Measurements from ENCODE around the gene KLK14. TPM values are rescaled to one million over a fixed set of nuclear protein-coding genes. Genes with fewer than 3 reads are reported as not detected.

The KLK14 gene
- total RNA-seq, 1 donor from 2014 or later, result 0.26 TPM

DNA sequence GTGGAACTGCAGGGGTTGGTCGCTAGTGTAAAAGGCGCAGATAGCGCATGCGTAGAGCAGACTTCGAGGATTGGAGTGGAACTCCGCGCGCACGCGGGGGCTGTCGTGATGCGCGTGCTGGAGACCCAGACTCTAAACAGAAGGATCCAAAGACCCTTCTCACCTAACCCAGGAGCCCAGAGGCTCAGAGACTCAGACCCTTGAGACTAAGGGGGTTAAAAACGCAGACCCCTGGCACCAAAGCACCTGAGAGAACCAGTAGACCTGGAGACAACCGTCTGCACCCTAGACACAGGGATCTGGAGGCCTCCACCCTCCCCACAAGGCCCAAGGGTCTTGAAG lies 26.1 kb upstream of the KLK14 start:
- DNase-seq (ENCODE audit: low read depth, low spot score), result no peak
- Mint-ChIP-seq H3K4me3 (peak overlapping the region; percentile 95), H3K9me3 (no peaks in the 10 kb centered on the region), H3K27ac (ENCODE audit: unreplicated experiment) (peak overlapping the region; percentile 95), H3K4me1 (peaks cover 16% of the 10 kb centered on the region), H3K36me3 (ENCODE audit: low read depth) (no peaks in the 10 kb centered on the region), H3K27me3 (ENCODE audit: low read depth) (peaks cover 10% of the 10 kb centered on the region)
- TF ChIP-seq, protein P1, sequence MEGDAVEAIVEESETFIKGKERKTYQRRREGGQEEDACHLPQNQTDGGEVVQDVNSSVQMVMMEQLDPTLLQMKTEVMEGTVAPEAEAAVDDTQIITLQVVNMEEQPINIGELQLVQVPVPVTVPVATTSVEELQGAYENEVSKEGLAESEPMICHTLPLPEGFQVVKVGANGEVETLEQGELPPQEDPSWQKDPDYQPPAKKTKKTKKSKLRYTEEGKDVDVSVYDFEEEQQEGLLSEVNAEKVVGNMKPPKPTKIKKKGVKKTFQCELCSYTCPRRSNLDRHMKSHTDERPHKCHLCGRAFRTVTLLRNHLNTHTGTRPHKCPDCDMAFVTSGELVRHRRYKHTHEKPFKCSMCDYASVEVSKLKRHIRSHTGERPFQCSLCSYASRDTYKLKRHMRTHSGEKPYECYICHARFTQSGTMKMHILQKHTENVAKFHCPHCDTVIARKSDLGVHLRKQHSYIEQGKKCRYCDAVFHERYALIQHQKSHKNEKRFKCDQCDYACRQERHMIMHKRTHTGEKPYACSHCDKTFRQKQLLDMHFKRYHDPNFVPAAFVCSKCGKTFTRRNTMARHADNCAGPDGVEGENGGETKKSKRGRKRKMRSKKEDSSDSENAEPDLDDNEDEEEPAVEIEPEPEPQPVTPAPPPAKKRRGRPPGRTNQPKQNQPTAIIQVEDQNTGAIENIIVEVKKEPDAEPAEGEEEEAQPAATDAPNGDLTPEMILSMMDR (conservative IDR thresholded peaks at IDR 0.05), result no peak

DNA sequence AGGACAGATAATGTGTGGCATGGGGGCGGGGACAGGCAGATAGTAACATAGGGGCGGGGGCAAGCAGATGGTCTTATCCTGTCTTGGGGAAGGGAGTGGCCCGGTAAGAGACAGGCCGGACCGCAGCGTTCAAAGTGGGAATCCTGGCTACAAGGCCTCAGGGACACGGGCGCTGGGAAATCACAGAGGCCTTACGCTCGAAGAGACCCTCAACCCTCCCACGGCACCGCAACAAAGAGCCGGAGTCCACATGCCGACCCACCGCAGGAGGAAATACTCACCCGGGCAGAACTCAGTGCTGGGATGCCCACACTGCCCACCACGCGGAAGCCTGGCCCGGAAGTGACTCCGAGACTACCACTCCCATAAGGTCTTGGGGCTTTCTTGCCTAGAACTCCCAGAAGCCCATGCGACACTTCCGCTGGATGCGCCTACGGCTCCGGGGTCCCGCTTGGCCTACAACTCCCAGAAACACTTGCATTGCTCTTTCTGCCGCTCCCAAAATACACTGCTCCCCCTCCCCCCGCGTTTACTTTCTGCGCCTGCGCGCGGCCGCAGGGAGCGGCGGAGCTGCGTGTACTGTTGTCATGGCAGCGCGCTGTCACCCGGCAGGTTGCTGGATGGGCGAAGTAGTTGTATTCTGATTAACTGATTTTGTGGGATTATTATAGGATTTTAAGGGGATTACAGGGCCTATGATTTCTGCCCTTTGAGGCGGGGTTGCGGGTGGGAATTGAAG lies 25.5 kb upstream of the KLK14 start, which contains the start of gene CTU1:
CTU1 (minus strand) TSS at position 344 of the 739 bp plus-strand sequence. CDS start 3,840 bp downstream, outside the sequence.
- no peaks in the 10 kb centered on the region for H3K36me3 Mint-ChIP-seq (ENCODE audit: low read depth)
- peak within 1 kb of the TSS; percentile 95 for H3K4me3 Mint-ChIP-seq
- H3K27me3 Mint-ChIP-seq (ENCODE audit: low read depth), result peaks cover 10% of the 10 kb centered on the region
- DNase-seq (ENCODE audit: low read depth, low spot score), result peak; percentile 96
- H3K9me3 Mint-ChIP-seq, result no peaks in the 10 kb centered on the region
- TF ChIP-seq, protein P1 (conservative IDR thresholded peaks at IDR 0.05), result peak; percentile 28
- peak within 1 kb of the TSS; percentile 98 for H3K27ac Mint-ChIP-seq (ENCODE audit: unreplicated experiment)
- H3K4me1 Mint-ChIP-seq, result peaks cover 16% of the 10 kb centered on the region

DNA sequence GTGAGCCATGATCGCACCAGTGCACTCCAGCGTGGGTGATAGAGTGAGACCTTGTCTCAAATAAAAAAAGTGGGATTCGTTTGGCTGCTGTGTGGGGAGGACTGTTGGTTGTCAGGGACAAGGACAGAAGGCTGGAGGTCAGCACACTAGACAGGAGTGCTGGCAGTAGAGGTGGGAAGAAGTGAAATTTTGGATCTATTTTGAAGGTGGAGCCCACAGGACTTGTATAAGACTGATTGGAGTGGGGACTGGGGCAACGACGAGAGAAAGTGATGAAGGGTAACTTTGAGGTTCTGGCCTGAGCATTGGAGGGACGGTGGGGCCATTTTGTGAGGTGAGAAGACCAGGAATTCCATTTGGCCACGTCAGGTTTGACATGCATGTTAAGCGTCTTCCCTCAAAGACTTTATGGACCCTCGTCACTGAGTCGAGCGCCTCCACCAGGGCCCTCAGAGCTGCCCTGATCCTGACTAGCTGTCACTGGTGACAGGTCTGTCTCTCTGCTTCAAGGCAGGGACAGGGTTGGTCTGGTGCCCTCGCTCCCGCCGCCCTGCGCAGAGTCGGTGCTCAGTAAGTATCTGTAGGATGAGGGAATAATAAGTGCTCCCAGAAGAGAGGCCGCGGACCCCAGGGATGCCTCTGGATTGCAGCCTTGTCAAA lies 24.8 kb upstream of the KLK14 start:
- H3K27me3 Mint-ChIP-seq (ENCODE audit: low read depth), result peaks cover 10% of the 10 kb centered on the region
- no peaks in the 10 kb centered on the region for H3K9me3 Mint-ChIP-seq
- no peak for DNase-seq (ENCODE audit: low read depth, low spot score)
- TF ChIP-seq, protein P1 (conservative IDR thresholded peaks at IDR 0.05), result peak; percentile 0
- peak overlapping the region; percentile 98 for H3K27ac Mint-ChIP-seq (ENCODE audit: unreplicated experiment)
- peaks cover 16% of the 10 kb centered on the region for H3K4me1 Mint-ChIP-seq
- H3K4me3 Mint-ChIP-seq, result peak overlapping the region; percentile 95
- no peaks in the 10 kb centered on the region for H3K36me3 Mint-ChIP-seq (ENCODE audit: low read depth)

DNA sequence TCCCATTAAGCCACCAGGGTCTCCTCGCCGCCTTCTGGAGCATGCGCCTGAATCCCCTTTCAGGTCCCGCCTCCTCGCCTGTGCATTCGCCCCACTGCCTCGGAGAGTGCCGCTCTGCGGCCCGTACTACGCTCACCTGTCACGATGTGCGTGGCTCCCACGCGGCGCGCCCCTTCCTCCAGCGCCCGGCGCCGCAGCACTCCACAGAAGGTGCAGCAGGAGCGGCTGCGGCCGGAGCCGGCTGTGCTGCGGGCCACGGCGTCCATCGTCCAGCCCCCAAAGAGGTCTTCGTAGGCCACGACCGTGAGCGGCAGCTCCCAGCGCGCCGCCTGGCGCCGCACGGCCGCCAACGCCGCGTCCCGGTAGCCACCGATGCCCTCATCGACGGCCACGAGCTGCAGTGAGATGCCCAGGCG lies 21.2 kb upstream of the KLK14 start:
- no peak for DNase-seq (ENCODE audit: low read depth, low spot score)
- no peak overlapping the region for H3K4me3 Mint-ChIP-seq
- TF ChIP-seq, protein P1 (conservative IDR thresholded peaks at IDR 0.05), result no peak
- H3K27me3 Mint-ChIP-seq (ENCODE audit: low read depth), result peaks cover 6% of the 10 kb centered on the region
- no peaks in the 10 kb centered on the region for H3K9me3 Mint-ChIP-seq
- peaks cover 16% of the 10 kb centered on the region for H3K4me1 Mint-ChIP-seq
- H3K27ac Mint-ChIP-seq (ENCODE audit: unreplicated experiment), result no peak overlapping the region
- no peaks in the 10 kb centered on the region for H3K36me3 Mint-ChIP-seq (ENCODE audit: low read depth)

DNA sequence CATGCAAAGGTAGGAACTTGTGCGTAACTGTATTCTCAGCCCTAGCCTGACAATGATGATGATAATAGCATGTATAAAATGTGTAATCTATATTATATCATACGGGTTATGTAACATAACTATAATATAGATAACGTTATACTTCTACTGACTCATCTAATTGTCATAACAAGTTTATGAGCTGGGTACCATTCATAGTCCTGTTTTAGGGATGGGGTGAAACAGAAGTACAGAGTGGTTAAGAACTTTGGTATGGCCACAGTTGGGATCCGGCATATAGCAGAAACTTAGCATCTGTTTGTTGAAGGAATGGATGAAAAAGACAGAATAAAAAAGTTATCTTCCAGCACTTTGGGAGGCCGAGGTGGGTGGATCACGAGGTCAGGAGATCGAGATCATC lies 20.3 kb upstream of the KLK14 start:
- no peak for DNase-seq (ENCODE audit: low read depth, low spot score)
- Mint-ChIP-seq H3K36me3 (ENCODE audit: low read depth) (no peaks in the 10 kb centered on the region), H3K27ac (ENCODE audit: unreplicated experiment) (no peak overlapping the region), H3K4me3 (no peak overlapping the region), H3K4me1 (peaks cover 9% of the 10 kb centered on the region), H3K9me3 (no peaks in the 10 kb centered on the region), H3K27me3 (ENCODE audit: low read depth) (no peaks in the 10 kb centered on the region)
- TF ChIP-seq, protein P1 (conservative IDR thresholded peaks at IDR 0.05), result no peak
